IgD-negative memory B cell (primary cell): ENCODE data around the gene FSTL3. TPM values are rescaled to one million over a fixed set of nuclear protein-coding genes. Genes with fewer than 3 reads are reported as not detected.
"Not testable (repeated sequence)": the region's sequence is repeated elsewhere in the genome, so short reads cannot be mapped to it uniquely, and the experiment has no call there.

Experiments used
- H3K27ac Mint-ChIP-seq, 3 donors: one replicate each; pipeline ENCODE4 v1.8.0; 2020 to 2022; ENCODE audit warnings: mild to moderate bottlenecking in 3 of 3, mixed read lengths in 3 of 3, moderate library complexity in 1 of 3
- H3K27me3 Mint-ChIP-seq: one replicate; pipeline ENCODE4 v1.8.0; 2021; ENCODE audit warnings: mixed read lengths
- H3K36me3 Mint-ChIP-seq: one replicate; pipeline ENCODE4 v1.8.0; 2020; ENCODE audit warnings: mild to moderate bottlenecking, mixed read lengths
- H3K4me1 Mint-ChIP-seq, 3 donors: one replicate each; pipeline ENCODE4 v1.8.0; 2020 to 2022; ENCODE audit warnings: mixed read lengths in 3 of 3, mild to moderate bottlenecking in 1 of 3
- H3K4me3 Mint-ChIP-seq, 4 donors: one replicate each; pipeline ENCODE4 v1.8.0; 2020 to 2022; ENCODE audit warnings: mild to moderate bottlenecking in 4 of 4, mixed read lengths in 4 of 4, moderate library complexity in 3 of 4
- H3K9me3 Mint-ChIP-seq, 3 donors: one replicate each; pipeline ENCODE4 v1.8.0; 2020 to 2021; ENCODE audit warnings: mixed read lengths in 3 of 3, mild to moderate bottlenecking in 1 of 3
- polyA plus RNA-seq: library from polyadenylated mRNA; unstranded; fragments of 300-500 nt; fragmentation: Illumina TruSeq; gene quantifications from one replicate; pipeline ENCODE4 v1.2.3, GENCODE V29; 2021

FSTL3 gene
- polyA plus RNA-seq, 1 donor from 2014 or later: 1.7 TPM

GRCh38 chr19:662207-662961 is 13.8 kb upstream of the FSTL3 start:
- H3K4me3 Mint-ChIP-seq: peak overlapping the region; percentile 94 to 100 (median 96)
- peaks cover 13 to 23% (median 13%) of the 10 kb centered on the region in 3 donors for H3K4me1 Mint-ChIP-seq
- no peaks in the 10 kb centered on the region for H3K27me3 Mint-ChIP-seq
- H3K9me3 Mint-ChIP-seq: no peaks in the 10 kb centered on the region
- peaks cover 6% of the 10 kb centered on the region for H3K36me3 Mint-ChIP-seq
- H3K27ac Mint-ChIP-seq: peak overlapping the region; percentile 96 to 100 (median 98)

DNA sequence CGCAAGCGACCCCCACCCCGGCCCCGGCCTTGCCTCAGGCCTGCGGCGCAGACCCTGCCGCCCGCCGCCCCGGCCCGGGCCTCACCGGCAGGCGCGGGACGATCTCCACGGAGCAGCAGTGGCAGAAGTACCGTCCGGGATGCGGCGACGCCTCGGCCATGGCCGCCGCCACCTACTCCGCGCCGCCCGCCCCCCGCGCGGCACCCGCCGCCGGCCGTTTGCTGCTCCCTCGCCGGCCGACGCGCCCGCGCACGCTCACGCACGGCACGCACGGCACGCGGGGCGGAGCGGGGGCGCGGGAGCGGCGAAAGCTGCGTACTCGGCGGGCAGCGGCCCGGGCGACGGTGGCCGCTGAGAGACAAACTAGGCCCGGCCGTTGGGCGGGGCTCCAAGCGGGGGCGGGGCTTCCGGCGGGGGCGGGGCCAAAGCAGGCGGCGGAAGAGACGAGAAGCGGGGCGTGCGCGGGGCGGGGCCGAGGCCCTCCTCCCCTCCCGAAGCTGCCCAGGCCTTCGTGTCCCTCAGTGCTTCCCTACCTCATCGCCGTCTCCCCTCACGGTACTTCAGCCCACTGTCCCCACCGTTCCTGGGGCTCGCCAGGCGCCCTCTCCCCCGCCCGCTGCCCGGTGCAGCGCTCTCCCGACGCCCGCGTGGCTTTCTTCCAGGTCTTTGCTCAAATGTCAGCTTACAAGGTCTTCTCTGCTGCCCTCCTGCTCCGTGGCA is 13.1 kb upstream of the FSTL3 start, which contains the start of gene RNF126:
RNF126 (minus strand) TSS at position 253 of the 720 bp plus-strand sequence; CDS start at position 160, 93 bp downstream.
- peaks cover 12 to 23% (median 13%) of the 10 kb centered on the region in 3 donors for H3K4me1 Mint-ChIP-seq
- peaks cover 6% of the 10 kb centered on the region for H3K36me3 Mint-ChIP-seq
- H3K9me3 Mint-ChIP-seq: no peaks in the 10 kb centered on the region
- no peaks in the 10 kb centered on the region for H3K27me3 Mint-ChIP-seq
- peak within 1 kb of the TSS; percentile 96 to 100 (median 98) for H3K27ac Mint-ChIP-seq
- H3K4me3 Mint-ChIP-seq: peak within 1 kb of the TSS; percentile 94 to 100 (median 96)

DNA sequence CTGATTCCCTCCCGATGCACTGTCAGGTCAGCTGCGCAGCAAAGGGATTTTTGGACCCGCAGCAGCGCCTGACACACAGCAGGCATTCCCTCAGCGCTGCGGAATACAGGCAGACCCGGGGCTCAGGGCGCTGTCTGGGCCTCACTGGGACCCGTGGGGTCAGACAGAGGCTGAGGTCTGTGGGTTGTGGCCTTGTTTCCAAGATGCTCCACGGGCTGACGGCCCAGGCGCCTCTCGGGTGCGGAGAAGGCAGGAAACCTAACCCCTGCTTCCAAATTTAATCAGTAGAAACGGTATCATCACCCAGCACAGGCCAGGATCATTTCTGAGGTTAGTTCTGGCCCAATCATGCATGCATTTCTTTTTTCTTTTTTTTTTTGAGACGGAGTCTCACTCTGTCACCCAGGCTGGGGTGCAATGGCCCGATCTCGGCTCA is 12.5 kb upstream of the FSTL3 start:
- Mint-ChIP-seq H3K27me3 (no peaks in the 10 kb centered on the region), H3K27ac (peak overlapping the region; percentile 77 to 100 (median 96)), H3K4me1 (peaks cover 12 to 23% (median 13%) of the 10 kb centered on the region in 3 donors), H3K4me3 (peak overlapping the region; percentile 82 to 94 (median 90)), H3K36me3 (peaks cover 6% of the 10 kb centered on the region), H3K9me3 (no peaks in the 10 kb centered on the region)

GRCh38 chr19:664913-665443 is 11.2 kb upstream of the FSTL3 start:
- Mint-ChIP-seq H3K27me3 (peaks cover 5% of the 10 kb centered on the region), H3K4me3 (peak overlapping the region; percentile 12 to 94 (median 54)), H3K4me1 (peaks cover 7 to 15% (median 8%) of the 10 kb centered on the region in 3 donors), H3K27ac (peak overlapping the region in 2 of 3 donors; percentile 87 to 100), H3K9me3 (peaks cover 0 to 4% (median 0%) of the 10 kb centered on the region in 3 donors), H3K36me3 (peaks cover 6% of the 10 kb centered on the region)

DNA sequence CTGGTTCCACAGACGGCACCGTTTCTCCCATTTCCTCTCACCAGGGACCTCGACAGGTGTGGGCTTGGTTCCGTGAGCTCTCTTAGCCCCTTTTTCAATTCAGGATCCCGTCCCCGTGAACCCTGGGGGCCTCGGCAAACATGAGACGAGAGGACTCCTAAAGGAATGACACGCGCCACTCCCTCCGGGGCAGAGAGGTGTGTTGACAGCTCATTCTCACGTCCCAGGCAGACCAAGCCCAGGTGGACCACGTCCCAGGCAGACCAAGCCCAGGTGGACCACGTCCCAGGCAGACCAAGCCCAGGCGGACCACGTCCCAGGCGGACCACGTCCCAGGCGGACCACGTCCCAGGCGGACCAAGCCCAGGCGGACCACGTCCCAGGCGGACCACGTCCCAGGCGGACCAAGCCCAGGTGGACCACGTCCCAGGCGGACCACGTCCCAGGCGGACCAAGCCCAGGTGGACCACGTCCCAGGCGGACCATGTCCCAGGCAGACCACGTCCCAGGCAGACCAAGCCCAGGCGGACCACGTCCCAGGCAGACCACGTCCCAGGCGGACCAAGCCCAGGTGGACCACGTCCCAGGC is 9.1 kb upstream of the FSTL3 start:
- peak overlapping the region in 2 of 3 donors; percentile 73 to 81 for H3K27ac Mint-ChIP-seq
- H3K4me1 Mint-ChIP-seq, H3K36me3 Mint-ChIP-seq, H3K9me3 Mint-ChIP-seq, H3K27me3 Mint-ChIP-seq: not testable (repeated sequence)
- peak overlapping the region in 2 of 4 donors; percentile 49 to 65 for H3K4me3 Mint-ChIP-seq

- H3K27me3 Mint-ChIP-seq, H3K9me3 Mint-ChIP-seq, H3K4me1 Mint-ChIP-seq, H3K36me3 Mint-ChIP-seq: not testable (repeated sequence)
- Mint-ChIP-seq H3K4me3 (peak overlapping the region in 1 of 4 donors; percentile 42), H3K27ac (peak overlapping the region in 2 of 3 donors; percentile 46 to 84)
Measured at GRCh38 chr19:668675-669434, 7.3 kb upstream of the FSTL3 start.

- peaks cover 4 to 8% (median 4%) of the 10 kb centered on the region in 3 donors for H3K4me1 Mint-ChIP-seq
- H3K4me3 Mint-ChIP-seq: no peak overlapping the region
- peak overlapping the region in 1 of 3 donors; percentile 42 for H3K27ac Mint-ChIP-seq
- peaks cover 2% of the 10 kb centered on the region for H3K36me3 Mint-ChIP-seq
- H3K9me3 Mint-ChIP-seq: peaks cover 0 to 4% (median 0%) of the 10 kb centered on the region in 3 donors
- H3K27me3 Mint-ChIP-seq: peaks cover 20% of the 10 kb centered on the region
Measured at GRCh38 chr19:670609-671075, 5.5 kb upstream of the FSTL3 start.

DNA sequence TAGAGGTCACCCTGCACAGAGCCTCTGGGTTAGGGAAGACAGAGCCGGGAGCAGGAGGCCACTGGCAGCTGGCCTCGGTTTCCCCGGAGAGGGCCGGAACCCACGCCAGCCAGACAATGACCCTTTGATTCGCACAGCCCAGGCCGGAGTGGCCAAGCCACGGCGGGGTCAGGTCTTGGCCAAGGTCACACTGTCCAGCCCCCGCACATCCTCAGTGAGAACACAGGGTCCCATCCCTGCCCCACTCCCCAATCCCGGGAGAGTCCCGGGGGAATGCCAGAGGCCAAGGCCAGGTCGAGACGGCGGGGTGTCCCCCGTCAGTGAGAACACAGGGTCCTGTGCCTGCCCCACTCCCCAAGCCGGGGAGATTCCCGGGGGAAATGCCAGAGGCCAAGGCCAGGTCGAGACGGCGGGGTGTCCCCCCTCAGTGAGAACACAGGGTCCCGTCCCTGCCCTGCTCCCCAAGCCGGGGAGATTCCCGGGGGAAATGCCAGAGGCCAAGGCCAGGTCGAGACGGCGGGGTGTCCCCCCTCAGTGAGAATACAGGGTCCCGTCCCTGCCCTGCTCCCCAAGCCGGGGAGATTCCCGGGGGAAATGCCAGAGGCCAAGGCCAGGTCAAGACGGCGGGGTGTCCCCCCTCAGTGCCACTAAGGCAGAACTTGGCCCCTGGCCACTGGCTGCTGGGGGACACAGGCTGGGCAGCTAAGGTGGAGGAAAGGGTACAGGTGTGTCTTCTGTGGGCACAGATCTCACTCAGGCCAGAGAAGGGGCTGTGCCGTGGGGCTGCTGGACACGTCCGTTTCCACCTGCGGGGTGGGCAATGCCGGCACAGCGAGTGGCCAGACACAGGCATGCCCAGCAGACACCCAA is 1.7 kb upstream of the FSTL3 start:
- Mint-ChIP-seq H3K36me3 (no peaks in the 10 kb centered on the region), H3K27ac (peak overlapping the region in 2 of 3 donors; percentile 17 to 75)

DNA sequence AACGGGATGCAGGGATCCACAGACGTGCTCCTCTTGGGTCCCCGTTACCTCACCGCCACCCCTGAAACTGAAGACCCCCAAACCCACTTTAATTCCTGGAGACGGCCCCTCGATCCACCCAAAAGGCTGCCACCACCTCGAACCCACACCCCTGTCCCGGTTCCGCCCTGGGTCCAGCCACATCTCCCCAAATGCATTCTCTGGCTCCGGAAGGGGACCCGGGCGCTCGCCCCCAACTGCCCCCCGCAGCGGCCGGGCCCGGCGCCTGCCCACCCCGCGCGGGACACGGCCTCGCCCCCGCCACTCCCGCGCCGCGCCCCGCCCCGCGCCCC is 219 bp upstream of the FSTL3 start:
- peak overlapping the region in 1 of 4 donors; percentile 21 for H3K4me3 Mint-ChIP-seq
- peaks cover 4 to 7% (median 5%) of the 10 kb centered on the region in 3 donors for H3K4me1 Mint-ChIP-seq
- H3K9me3 Mint-ChIP-seq: no peaks in the 10 kb centered on the region
- H3K27ac Mint-ChIP-seq: no peak overlapping the region
- peaks cover 24% of the 10 kb centered on the region for H3K27me3 Mint-ChIP-seq
- H3K36me3 Mint-ChIP-seq: no peaks in the 10 kb centered on the region

More for the DNA sequence above, 1.7 kb upstream of the FSTL3 start:
- H3K9me3 Mint-ChIP-seq: no peaks in the 10 kb centered on the region
- H3K27me3 Mint-ChIP-seq: peaks cover 26% of the 10 kb centered on the region
- H3K4me3 Mint-ChIP-seq: no peak overlapping the region
- H3K4me1 Mint-ChIP-seq: peaks cover 4 to 5% (median 5%) of the 10 kb centered on the region in 3 donors

DNA sequence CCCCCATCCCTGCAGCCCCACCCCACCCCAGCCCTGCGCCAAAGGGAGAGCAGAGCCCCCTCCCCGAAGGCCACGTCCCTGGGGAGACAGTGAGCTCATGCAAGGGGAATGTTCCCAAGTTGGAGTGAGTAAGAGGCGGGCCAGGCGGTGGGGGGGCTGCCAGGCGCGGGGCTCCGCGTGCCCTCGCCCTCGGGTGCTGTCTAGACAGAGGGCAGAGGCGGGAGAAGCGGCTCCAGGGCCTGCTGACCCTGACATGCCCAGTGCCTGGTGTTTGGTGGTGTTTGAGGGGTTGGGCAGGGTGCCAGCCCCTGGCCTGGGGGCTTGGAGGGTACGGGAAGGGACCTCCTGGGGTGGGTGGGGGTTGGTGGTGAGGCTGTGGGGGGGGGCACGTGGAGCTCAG is 1.0 kb downstream of the FSTL3 start:
- no peaks in the 10 kb centered on the region for H3K36me3 Mint-ChIP-seq
- H3K27me3 Mint-ChIP-seq: peaks cover 24% of the 10 kb centered on the region
- peaks cover 4 to 7% (median 5%) of the 10 kb centered on the region in 3 donors for H3K4me1 Mint-ChIP-seq
- H3K4me3 Mint-ChIP-seq: no peak overlapping the region
- H3K9me3 Mint-ChIP-seq: no peaks in the 10 kb centered on the region
- no peak overlapping the region for H3K27ac Mint-ChIP-seq

DNA sequence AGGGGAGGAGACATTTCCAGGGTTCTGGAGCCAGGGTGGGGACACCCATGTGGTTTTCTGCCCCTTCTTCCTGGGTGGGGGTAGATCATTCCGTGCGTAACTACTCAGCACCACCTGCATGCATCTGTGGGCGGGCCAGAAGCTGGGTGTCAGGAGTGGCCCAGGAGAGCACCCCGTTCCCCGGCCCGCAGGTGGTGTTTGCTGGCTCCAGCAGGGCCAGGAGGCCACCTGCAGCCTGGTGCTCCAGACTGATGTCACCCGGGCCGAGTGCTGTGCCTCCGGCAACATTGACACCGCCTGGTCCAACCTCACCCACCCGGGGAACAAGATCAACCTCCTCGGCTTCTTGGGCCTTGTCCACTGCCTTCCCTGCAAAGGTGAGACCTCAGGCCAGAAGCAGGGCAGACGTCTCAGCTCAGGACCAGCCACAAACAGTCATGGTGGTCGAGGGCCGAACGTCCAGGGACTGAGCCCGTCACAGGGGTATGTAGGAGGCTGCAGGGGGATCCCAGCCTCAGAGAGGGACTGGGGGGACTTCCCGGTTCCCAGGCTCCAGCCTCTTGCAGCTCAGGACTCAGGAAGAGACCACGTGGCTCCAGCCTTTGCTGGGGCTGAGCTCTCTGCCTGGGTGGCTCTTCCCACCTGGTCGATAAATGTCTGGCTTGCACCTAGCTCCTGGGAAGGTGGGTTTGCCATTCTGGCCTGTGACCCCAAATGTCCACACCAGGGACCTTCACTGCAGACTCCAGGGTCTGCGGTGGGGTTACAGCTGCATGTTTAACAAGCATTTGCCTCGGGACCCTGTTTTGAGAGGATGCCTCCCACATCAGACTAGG is 1.6 kb downstream of the FSTL3 start:
- Mint-ChIP-seq H3K36me3 (no peaks in the 10 kb centered on the region), H3K4me3 (peak overlapping the region; percentile 23 to 66 (median 44)), H3K27ac (peak overlapping the region in 1 of 3 donors; percentile 60), H3K27me3 (peaks cover 24% of the 10 kb centered on the region), H3K4me1 (peaks cover 4 to 7% (median 5%) of the 10 kb centered on the region in 3 donors), H3K9me3 (no peaks in the 10 kb centered on the region)

DNA sequence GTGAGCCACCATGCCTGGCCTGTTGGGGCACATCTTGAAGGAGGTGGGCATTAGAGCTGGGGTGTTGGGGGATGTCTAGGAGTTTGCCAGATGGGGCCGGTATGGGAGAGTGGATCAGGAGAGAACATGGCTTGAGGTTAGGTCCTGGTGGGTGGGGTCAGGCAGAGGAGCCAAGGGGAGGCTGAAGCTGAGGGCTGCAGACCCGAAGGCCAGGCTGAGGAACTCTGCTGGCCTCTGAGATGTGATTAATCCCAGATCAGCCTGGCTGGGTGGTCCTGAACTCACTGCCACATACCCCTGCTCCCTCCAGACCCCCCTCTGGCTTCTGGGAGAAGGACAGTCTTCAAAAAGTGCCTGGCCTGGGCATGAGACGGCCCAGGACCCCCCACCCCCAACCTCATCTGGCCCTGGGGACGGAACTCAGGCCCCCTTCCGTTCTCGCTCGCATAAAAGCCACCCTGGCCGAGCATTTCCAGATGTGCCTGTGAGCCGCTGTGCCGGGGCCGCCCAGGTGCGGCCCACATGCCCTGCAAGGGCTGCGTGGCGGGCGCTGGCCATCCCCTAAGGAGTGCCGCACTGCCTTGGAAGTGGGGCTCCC is 2.7 kb downstream of the FSTL3 start:
- Mint-ChIP-seq H3K9me3 (no peaks in the 10 kb centered on the region), H3K36me3 (no peaks in the 10 kb centered on the region), H3K4me1 (peaks cover 4 to 7% (median 5%) of the 10 kb centered on the region in 3 donors), H3K27me3 (peaks cover 22% of the 10 kb centered on the region), H3K27ac (peak overlapping the region in 1 of 3 donors; percentile 35), H3K4me3 (peak overlapping the region; percentile 52 to 80 (median 66))
